ENCODE data around the gene C7orf57.

DNA sequence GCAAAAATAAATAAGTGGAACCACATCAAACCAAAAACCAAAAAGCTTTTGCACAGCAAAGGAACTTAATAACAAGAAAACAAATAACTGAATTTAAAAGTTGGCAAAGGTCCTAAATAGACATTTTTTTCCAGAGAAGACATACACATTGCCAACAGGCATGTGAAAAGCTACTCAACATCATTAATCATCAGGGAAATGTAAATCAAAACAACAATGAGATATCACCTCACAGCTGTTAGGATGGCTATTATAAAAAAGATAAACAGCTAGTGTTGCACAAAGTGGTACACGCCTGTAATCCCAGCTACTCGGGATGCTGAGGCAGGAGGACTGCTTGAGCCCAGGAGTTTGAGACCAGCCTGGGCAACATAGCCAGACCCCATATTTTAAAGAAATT is 4.2 kb upstream of the C7orf57 start:
- TF ChIP-seq, protein P1, sequence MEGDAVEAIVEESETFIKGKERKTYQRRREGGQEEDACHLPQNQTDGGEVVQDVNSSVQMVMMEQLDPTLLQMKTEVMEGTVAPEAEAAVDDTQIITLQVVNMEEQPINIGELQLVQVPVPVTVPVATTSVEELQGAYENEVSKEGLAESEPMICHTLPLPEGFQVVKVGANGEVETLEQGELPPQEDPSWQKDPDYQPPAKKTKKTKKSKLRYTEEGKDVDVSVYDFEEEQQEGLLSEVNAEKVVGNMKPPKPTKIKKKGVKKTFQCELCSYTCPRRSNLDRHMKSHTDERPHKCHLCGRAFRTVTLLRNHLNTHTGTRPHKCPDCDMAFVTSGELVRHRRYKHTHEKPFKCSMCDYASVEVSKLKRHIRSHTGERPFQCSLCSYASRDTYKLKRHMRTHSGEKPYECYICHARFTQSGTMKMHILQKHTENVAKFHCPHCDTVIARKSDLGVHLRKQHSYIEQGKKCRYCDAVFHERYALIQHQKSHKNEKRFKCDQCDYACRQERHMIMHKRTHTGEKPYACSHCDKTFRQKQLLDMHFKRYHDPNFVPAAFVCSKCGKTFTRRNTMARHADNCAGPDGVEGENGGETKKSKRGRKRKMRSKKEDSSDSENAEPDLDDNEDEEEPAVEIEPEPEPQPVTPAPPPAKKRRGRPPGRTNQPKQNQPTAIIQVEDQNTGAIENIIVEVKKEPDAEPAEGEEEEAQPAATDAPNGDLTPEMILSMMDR (IDR thresholded peaks at IDR 0.05 in 2 of 3, conservative IDR thresholded peaks at IDR 0.05 in 1 of 3; ENCODE audit: borderline replicate concordance in 1 of 3, insufficient read depth in 1 of 3, low read depth in 2 of 3, low read length in 2 of 3), result no peak
- TF ChIP-seq ZNF274 (IDR thresholded peaks at IDR 0.05; ENCODE audit: low read depth, low read length) (no peak), POLR2A (IDR thresholded peaks at IDR 0.05; ENCODE audit: borderline replicate concordance, extremely low read depth, insufficient read depth, insufficient read length) (no peak), SP1 (IDR thresholded peaks at IDR 0.05; ENCODE audit: low read depth) (no peak), POLR2AphosphoS5 (IDR thresholded peaks at IDR 0.05; ENCODE audit: low read depth, low read length) (no peak), EZH2phosphoT487 (IDR thresholded peaks at IDR 0.05; ENCODE audit: borderline replicate concordance) (no peak), EZH2 (IDR thresholded peaks at IDR 0.05) (no peak), YY1 (IDR thresholded peaks at IDR 0.05; ENCODE audit: extremely low read depth, insufficient replicate concordance, low read depth, low read length) (no peak), RAD21 (IDR thresholded peaks at IDR 0.05; ENCODE audit: low read depth) (no peak), TCF7L2 (IDR thresholded peaks at IDR 0.05; ENCODE audit: borderline replicate concordance, extremely low read depth, insufficient read depth, insufficient read length) (no peak)
- TF ChIP-seq, protein P2, sequence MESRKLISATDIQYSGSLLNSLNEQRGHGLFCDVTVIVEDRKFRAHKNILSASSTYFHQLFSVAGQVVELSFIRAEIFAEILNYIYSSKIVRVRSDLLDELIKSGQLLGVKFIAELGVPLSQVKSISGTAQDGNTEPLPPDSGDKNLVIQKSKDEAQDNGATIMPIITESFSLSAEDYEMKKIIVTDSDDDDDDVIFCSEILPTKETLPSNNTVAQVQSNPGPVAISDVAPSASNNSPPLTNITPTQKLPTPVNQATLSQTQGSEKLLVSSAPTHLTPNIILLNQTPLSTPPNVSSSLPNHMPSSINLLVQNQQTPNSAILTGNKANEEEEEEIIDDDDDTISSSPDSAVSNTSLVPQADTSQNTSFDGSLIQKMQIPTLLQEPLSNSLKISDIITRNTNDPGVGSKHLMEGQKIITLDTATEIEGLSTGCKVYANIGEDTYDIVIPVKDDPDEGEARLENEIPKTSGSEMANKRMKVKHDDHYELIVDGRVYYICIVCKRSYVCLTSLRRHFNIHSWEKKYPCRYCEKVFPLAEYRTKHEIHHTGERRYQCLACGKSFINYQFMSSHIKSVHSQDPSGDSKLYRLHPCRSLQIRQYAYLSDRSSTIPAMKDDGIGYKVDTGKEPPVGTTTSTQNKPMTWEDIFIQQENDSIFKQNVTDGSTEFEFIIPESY (IDR thresholded peaks at IDR 0.05; ENCODE audit: extremely low read depth, insufficient replicate concordance, low read length), result no peak
- TF ChIP-seq, protein P3, sequence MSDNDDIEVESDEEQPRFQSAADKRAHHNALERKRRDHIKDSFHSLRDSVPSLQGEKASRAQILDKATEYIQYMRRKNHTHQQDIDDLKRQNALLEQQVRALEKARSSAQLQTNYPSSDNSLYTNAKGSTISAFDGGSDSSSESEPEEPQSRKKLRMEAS (IDR thresholded peaks at IDR 0.05), result no peak
- TF ChIP-seq, protein P4, sequence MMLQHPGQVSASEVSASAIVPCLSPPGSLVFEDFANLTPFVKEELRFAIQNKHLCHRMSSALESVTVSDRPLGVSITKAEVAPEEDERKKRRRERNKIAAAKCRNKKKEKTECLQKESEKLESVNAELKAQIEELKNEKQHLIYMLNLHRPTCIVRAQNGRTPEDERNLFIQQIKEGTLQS (IDR thresholded peaks at IDR 0.05), result no peak

Measured in HCT116 (cell line).